ENCODE data around the gene LSP1.
"Not testable (repeated sequence)": the region's sequence is repeated elsewhere in the genome, so short reads cannot be mapped to it uniquely, and the experiment has no call there.

The LSP1 gene, protein sequence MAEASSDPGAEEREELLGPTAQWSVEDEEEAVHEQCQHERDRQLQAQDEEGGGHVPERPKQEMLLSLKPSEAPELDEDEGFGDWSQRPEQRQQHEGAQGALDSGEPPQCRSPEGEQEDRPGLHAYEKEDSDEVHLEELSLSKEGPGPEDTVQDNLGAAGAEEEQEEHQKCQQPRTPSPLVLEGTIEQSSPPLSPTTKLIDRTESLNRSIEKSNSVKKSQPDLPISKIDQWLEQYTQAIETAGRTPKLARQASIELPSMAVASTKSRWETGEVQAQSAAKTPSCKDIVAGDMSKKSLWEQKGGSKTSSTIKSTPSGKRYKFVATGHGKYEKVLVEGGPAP

GRCh38 chr11:1852877-1853276 lies at the start of gene LSP1:
TSS of gene LSP1 (plus strand) at chr11:1853084. CDS start at chr11:1853145, 61 bp downstream.
- no peak for DNase-seq (ENCODE audit: low read depth, low spot score)

DNA sequence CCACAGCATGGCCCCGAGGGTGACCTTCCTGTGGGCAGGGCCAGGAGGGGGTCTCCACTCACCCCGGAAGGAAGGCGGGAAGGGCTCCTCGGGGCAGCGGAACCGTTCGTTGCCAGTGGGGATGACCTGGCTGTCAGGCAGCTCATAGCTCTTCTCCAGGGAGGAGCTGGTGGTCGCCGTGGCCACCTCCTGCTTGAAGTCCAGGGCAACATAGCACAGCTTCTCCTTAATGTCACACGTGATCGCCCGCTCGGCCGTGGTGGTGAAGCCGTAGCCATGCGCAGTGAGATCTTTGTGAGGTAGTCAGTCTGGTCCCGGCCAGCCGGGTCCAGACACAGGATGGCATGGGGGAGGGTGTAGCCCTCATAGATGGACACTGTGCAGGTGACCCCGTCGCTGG lies 49.6 kb upstream of the LSP1 start:
- DNase-seq (ENCODE audit: low read depth, low spot score), result no peak

GRCh38 chr11:1803835-1804519 lies 48.9 kb upstream of the LSP1 start:
- not testable (repeated sequence) for DNase-seq (ENCODE audit: low read depth, low spot score)

- no peak for DNase-seq (ENCODE audit: low read depth, low spot score)
Observed at GRCh38 chr11:1805525-1805924, 47.4 kb upstream of the LSP1 start.

- no peak for DNase-seq (ENCODE audit: low read depth, low spot score)
Observed at GRCh38 chr11:1807264-1807995, 45.5 kb upstream of the LSP1 start.

GRCh38 chr11:1810761-1811160 lies 42.1 kb upstream of the LSP1 start:
- no peak for DNase-seq (ENCODE audit: low read depth, low spot score)

DNA sequence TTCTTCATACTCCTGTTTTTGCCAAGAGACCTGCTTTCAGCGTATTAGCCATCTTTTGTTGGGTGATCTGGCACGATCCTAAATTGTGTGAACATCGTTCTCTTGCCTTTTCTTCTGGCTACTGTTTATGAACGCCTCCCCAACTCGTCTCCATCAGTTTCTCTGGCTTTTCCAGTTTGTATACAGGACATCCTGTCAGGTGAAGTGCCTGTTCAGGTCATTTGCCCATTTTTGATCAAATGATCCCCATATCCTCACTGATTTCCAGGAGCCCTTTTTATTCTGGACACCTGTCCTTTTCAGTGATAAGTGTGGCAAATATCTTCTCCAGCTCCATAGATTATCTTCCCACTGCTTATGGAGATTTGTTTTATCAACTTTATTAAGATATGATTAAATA lies 40.6 kb upstream of the LSP1 start:
- no peak for DNase-seq (ENCODE audit: low read depth, low spot score)

DNA sequence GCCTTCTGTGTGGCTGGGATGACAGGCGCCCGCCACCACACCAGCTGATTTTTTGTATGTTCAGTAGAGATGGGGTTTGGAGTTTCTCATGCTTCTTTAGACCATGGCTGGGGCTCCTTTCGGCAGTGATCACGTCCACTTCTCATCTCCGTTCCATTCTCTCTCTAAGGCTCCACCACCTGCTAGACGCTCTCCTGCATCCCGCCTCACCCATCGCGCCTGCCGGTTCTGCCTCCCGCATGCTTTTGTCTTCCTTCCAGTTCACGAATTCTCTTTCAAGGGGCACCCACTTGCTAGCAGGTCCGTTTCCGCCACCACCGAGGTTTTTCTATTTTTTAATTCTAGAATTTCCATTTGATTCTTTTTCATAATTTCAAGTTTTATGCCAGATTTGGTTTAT lies 40.1 kb upstream of the LSP1 start:
- no peak for DNase-seq (ENCODE audit: low read depth, low spot score)

DNA sequence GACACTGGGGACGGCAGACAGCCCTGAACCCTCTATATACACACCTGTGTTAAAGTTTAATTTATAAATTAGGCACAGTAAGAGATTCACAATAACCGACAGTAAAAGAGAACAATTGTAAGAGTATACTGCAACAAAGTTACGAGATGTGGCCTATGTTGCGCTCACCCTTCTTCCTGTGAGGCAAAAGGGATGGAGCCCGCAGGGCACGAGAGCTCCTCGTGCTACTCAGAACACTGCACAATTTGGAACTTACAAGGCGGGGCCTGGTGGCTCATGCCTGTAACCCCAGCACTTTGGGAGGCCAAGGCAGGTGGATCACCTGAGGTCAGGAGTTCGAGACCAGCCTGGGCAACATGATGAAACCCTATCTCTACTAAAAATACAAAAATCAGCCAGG lies 39.5 kb upstream of the LSP1 start:
- DNase-seq (ENCODE audit: low read depth, low spot score), result not testable (repeated sequence)

DNA sequence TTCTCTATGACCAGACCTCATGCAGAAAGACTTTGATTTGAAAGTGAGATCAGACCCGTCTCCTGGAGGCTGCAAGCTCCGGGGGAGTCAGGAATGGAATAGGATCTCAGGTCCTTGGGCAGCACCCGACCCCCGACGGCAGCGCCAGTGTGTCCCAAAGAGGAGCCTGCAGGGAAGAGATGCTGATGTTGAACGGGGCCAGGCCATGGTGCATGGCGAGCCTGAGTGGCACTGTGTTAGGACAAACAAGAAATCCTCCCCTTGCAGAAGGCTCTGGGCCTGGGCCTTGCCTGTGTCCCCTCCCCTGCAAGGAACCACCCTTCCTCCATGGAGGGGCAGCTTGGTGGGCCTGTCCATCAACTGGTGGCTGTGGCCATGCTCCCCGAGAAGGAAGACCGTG lies 38.2 kb upstream of the LSP1 start:
- no peak for DNase-seq (ENCODE audit: low read depth, low spot score)

DNA sequence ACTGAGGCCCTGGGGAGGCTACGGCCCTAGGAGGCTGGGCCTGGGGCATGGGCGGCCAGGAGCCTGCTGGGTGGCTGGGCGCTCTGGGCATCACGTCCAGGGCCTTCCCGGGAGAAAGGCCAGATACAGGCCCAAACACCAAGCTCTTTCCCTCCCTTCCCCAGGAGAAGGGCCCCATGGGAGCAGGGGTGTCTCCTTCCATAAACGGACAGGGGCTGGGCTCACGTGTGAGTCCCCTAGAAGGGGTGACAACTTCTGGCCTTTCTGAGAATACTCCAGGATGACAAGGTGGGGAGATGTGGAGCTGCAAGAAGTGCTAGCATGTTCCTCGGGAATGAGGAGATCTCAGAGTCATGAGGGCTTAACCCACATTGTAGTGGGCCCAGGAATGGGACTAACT lies 37.6 kb upstream of the LSP1 start:
- no peak for DNase-seq (ENCODE audit: low read depth, low spot score)

DNA sequence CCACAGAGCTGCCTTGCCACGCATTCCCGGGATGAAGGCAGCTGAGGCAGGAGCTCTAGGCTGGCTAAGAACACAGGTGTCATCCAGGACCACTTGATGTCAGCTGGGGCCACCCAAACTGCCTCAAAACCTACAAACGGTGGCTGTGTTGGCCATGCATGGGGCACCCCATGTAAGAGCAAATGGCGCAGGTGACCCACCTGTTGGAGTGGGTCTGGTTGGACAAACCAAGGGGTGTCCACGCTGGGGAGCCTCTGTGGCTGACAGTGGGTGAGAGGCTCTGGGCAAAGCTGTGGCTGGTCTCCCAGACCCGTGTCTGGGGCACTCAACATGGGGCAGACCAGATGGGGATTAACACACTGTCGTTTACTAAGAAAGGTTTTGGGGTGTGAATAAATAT lies 37.1 kb upstream of the LSP1 start:
- DNase-seq (ENCODE audit: low read depth, low spot score), result no peak

GRCh38 chr11:1817000-1817399 lies 35.9 kb upstream of the LSP1 start:
- DNase-seq (ENCODE audit: low read depth, low spot score), result no peak

DNA sequence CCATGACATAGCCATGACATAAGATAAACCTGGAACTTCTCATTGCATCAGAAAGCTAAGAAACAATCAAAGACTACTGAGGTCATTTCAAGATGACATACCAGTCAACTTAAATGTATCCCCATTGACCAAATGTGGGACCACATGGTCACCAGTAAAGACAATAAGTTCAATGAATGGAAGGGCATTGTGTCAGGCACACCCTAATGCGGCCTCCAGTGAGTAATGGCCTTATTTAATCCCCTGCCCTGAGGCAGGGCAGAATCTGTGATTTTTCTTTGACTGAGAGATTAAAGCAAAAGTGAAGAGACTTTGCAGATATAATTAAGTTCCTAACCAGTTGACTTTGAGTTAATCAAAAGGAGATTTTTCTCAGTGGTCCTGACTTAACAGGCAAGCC lies 35.4 kb upstream of the LSP1 start:
- no peak for DNase-seq (ENCODE audit: low read depth, low spot score)

DNA sequence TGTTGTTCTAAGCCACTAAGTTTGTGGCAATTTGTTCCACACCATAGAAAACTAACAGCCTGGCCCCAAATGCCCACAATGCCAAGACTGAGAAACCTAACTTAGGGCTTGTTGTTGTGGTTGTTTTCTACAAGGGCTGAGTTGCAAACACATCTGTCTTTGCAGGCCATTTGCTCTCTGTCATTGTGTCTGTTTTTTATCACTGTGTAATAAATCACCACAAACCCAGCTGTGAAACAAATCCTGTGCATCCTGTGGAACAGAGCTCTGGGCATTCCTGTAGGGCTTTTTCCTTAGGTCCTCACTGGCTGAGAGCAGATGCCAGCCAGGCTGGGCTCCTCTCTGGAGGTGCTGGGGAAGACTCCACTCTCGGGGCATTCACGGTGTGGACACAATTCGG lies 33.8 kb upstream of the LSP1 start:
- no peak for DNase-seq (ENCODE audit: low read depth, low spot score)

- DNase-seq (ENCODE audit: low read depth, low spot score), result no peak
Observed at GRCh38 chr11:1820463-1821325, 32.2 kb upstream of the LSP1 start.

- DNase-seq (ENCODE audit: low read depth, low spot score), result no peak
Observed at GRCh38 chr11:1821562-1821961, 31.3 kb upstream of the LSP1 start.

DNA sequence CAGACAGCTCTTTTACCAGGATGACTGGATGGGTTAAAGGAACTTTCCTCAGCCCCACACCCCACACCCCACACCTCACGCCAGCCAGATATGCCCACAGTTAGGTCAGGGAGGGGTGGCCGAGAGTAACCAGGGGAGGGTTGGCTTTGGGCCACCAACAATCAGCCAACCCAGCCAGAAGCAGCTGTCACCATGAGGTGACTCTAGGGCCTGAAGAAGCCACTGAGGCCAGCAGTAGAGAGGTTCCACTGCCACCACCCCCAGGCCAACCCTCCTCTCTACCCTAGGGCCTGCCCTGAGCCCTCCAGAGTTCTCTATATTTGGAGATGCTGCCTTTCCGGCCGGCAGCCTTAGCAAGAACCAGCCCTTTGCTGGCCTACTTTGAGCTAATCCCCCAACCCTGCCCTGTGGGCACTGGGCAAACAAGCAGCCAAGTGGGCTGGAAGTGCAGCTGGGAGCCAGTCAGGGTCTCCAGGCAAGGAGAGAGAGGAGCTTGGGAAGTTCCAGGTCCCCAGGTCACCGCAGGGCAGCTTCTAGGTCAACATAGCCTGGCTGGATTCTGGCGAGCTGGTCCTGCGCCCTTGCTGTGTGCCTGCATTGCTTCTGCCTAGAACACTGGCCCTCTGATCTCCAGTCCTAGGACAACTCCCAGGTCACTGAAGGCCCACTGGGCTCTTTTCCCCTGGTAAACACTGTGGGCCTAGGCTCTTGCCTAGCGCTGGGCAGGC lies 30.1 kb upstream of the LSP1 start:
- DNase-seq (ENCODE audit: low read depth, low spot score), result no peak

DNA sequence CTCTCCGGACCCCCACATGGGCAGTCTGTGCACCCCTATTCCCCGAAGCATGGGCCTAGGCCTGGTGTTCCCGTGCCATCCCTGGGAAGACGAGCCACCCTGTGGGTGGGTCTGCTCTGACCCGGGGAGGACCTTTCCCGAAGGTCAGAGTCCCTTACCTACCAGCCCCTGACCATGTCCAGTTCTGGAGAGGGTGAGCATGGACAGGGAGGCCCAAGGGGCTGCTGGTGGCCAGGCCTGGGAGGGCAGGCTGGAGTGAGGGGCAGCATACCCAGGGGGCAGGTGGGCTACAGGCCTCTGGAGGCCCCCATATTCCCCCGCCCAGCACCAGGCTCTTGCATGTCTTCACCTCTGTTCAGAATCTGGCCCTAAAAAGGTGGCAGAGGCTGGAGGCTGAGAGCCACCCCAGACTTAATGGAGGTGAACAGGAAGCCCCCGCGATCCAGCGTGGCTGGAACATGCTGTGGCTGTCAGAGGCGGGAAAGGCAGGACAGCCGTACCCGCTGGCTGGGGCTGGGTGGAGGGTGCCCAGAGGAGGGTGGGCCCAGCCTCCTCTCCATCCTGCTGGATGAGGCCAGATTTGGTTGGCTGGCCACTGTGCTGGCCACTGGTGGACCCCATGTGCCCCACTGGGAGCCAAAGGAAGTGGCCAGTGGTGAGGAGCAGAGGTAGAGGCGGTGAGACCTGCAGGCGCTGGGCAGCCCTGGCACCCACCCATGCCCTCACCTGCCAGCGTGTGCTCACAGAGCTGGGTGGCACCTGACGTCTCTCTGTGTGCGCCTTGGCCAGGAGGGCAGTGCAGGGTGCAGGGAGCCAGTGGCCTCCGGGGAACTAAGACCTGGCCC lies 29.3 kb upstream of the LSP1 start:
- DNase-seq (ENCODE audit: low read depth, low spot score), result no peak
